Panc1 (cell line): ENCODE results near the gene GATC.

Experiments
- REST ChIP-seq, 2 experiments: IDR thresholded peaks; 2 replicates each; pipeline ENCODE4 v1.6.1; 2011 to 2012; ENCODE audit warnings: low read depth in 2 of 2, control low read depth in 1 of 2, low read length in 1 of 2, mild to moderate bottlenecking in 1 of 2, moderate library complexity in 1 of 2; ENCODE audit not compliant: insufficient read depth in 1 of 2
- SIN3A ChIP-seq: IDR thresholded peaks from 2 replicates; pipeline ENCODE4 v1.6.1; 2012; ENCODE audit warnings: low read depth, mild to moderate bottlenecking, low read length, moderate library complexity, borderline replicate concordance; ENCODE audit not compliant: insufficient read depth
- TF ChIP-seq, protein P1 (sequence below): fragments of 450-650 bp; IDR thresholded peaks from 2 replicates; pipeline ENCODE4 v1.5.1; 2017; ENCODE audit warnings: mild to moderate bottlenecking

GRCh38 chr12:120417917-120418580 is 28.2 kb upstream of the GATC start:
- TF ChIP-seq, protein P1, sequence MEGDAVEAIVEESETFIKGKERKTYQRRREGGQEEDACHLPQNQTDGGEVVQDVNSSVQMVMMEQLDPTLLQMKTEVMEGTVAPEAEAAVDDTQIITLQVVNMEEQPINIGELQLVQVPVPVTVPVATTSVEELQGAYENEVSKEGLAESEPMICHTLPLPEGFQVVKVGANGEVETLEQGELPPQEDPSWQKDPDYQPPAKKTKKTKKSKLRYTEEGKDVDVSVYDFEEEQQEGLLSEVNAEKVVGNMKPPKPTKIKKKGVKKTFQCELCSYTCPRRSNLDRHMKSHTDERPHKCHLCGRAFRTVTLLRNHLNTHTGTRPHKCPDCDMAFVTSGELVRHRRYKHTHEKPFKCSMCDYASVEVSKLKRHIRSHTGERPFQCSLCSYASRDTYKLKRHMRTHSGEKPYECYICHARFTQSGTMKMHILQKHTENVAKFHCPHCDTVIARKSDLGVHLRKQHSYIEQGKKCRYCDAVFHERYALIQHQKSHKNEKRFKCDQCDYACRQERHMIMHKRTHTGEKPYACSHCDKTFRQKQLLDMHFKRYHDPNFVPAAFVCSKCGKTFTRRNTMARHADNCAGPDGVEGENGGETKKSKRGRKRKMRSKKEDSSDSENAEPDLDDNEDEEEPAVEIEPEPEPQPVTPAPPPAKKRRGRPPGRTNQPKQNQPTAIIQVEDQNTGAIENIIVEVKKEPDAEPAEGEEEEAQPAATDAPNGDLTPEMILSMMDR: no peak
- no peak for TF ChIP-seq SIN3A
- no peak for TF ChIP-seq REST (IDR thresholded peaks at IDR 0.05; ENCODE audit: insufficient read depth in 1 of 2, low read depth in 2 of 2, low read length in 1 of 2)
